H1 (cell line): ENCODE measurements around the gene SLC26A6. TPM values are rescaled to one million over a fixed set of nuclear protein-coding genes. Genes with fewer than 3 reads are reported as not detected.
A peak's percentile ranks its signal among the peaks of the same experiment; 100 is the strongest.

Experiments used
- CTCF ChIA-PET: fragments of 300-600 bp; sonication (Branson Sonifier 250); formaldehyde crosslinking; loops from one replicate; lab custom pipeline; 2021; ENCODE audit not compliant: partially characterized antibody; lab: Charles Lee
- POLR2A ChIA-PET: fragments of 300-600 bp; sonication (Branson Sonifier 250); formaldehyde crosslinking; loops from one replicate; lab custom pipeline; 2021; ENCODE audit warnings: inconsistent platforms; ENCODE audit not compliant: partially characterized antibody; lab: Charles Lee
- DNase-seq, 2 experiments: peaks; one replicate each; pipeline versions ENCODE4 v3.0.0 to v3.0.0-alpha.2; 2010 to 2022; ENCODE audit warnings: low spot score in 2 of 2, low read depth in 1 of 2, mixed read lengths in 1 of 2
- FAIRE-seq: peaks from 2 replicates; lab custom pipeline; 2011; peaks lifted over from hg19 to GRCh38; lab: Jason Lieb, UNC
- H2AFZ ChIP-seq: 2 replicates; pipeline ENCODE4 v1.8.1; 2012; ENCODE audit warnings: low read length, inconsistent platforms
- H2AK5ac ChIP-seq: 2 replicates; pipeline ENCODE4 v1.6.1; 2013; ENCODE audit warnings: low read depth, low read length
- H2BK120ac ChIP-seq: replicated peaks from 2 replicates; pipeline ENCODE3; 2013; ENCODE audit warnings: low read depth, low read length, inconsistent platforms
- H2BK12ac ChIP-seq: 2 replicates; pipeline ENCODE4 v1.6.1; 2013; ENCODE audit warnings: low read depth, low read length
- H2BK15ac ChIP-seq: 2 replicates; pipeline ENCODE4 v1.6.1; 2013; ENCODE audit warnings: low read length
- H2BK20ac ChIP-seq: 2 replicates; pipeline ENCODE4 v1.6.1; 2013; ENCODE audit warnings: low read length
- H2BK5ac ChIP-seq: 2 replicates; pipeline ENCODE4 v1.6.1; 2013; ENCODE audit warnings: low read depth, low read length
- H3K14ac ChIP-seq: 2 replicates; pipeline ENCODE4 v1.6.1; 2013; ENCODE audit warnings: inconsistent platforms; ENCODE audit not compliant: insufficient read length
- H3K18ac ChIP-seq: 2 replicates; pipeline ENCODE4 v1.6.1; 2013; ENCODE audit warnings: low read length; ENCODE audit errors: extremely low read depth
- H3K23ac ChIP-seq: 2 replicates; pipeline ENCODE4 v1.6.1; 2013; ENCODE audit warnings: inconsistent platforms; ENCODE audit not compliant: insufficient read length
- H3K23me2 ChIP-seq: 2 replicates; pipeline ENCODE4 v1.6.1; 2013; ENCODE audit warnings: low read depth, low read length
- H3K27ac ChIP-seq: 2 replicates; pipeline ENCODE4 v1.6.1; 2011; ENCODE audit warnings: low read depth, low read length, inconsistent platforms
- H3K27me3 ChIP-seq, 4 experiments: replicated peaks in 1 of 4; 1 replicate in 1 of 4; 2 replicates in 3 of 4; pipeline versions ENCODE4 v1.6.1 to v1.8.1; 2011 to 2013; ENCODE audit warnings: low read length in 3 of 4, mild to moderate bottlenecking in 3 of 4, inconsistent platforms in 2 of 4, mixed read lengths in 2 of 4, moderate library complexity in 1 of 4; ENCODE audit not compliant: control insufficient read depth in 3 of 4, insufficient read depth in 3 of 4; ENCODE audit errors: extremely low read depth in 1 of 4
- H3K36me3 ChIP-seq, 4 experiments: 2 replicates each; pipeline versions ENCODE4 v1.6.1 to v1.8.1; 2011 to 2013; ENCODE audit warnings: mild to moderate bottlenecking in 4 of 4, low read length in 3 of 4, moderate library complexity in 2 of 4, control low read depth in 1 of 4, inconsistent platforms in 1 of 4; ENCODE audit not compliant: insufficient read depth in 4 of 4, control insufficient read depth in 2 of 4
- H3K4ac ChIP-seq: replicated peaks from 2 replicates; pipeline ENCODE3; 2013; ENCODE audit warnings: low read length, low read depth, mixed read lengths, inconsistent platforms; ENCODE audit not compliant: insufficient read length
- H3K4me1 ChIP-seq, 4 experiments: replicated peaks in 1 of 4; 1 replicate in 1 of 4; 2 replicates in 3 of 4; pipeline versions ENCODE4 v1.6.1 to v1.8.1; 2011 to 2013; ENCODE audit warnings: low read length in 3 of 4, inconsistent platforms in 2 of 4, mixed read lengths in 1 of 4; ENCODE audit not compliant: insufficient read depth in 4 of 4, control insufficient read depth in 3 of 4
- H3K4me2 ChIP-seq, 2 experiments: 2 replicates each; pipeline versions ENCODE4 v1.6.1 to v1.8.1; 2011 to 2013; ENCODE audit warnings: low read depth in 2 of 2, low read length in 2 of 2, control low read depth in 1 of 2, inconsistent platforms in 1 of 2, mild to moderate bottlenecking in 1 of 2; ENCODE audit not compliant: insufficient read depth in 1 of 2
- H3K4me3 ChIP-seq, 4 experiments: fragments of 200-600, 300-600 bp in 1 of 4; sonication (generic), shearing (Covaris generic), sonication (Bioruptor Twin) in 1 of 4; 2 replicates each; pipeline versions ENCODE4 v1.5.1 to v1.8.1; 2011 to 2016; ENCODE audit warnings: low read length in 4 of 4, low read depth in 3 of 4, control low read depth in 2 of 4, inconsistent platforms in 2 of 4, mild to moderate bottlenecking in 2 of 4, mixed read lengths in 1 of 4, moderate library complexity in 1 of 4; ENCODE audit not compliant: insufficient read depth in 2 of 4; ENCODE audit errors: extremely low read depth in 1 of 4
- H3K56ac ChIP-seq: replicated peaks from 2 replicates; pipeline ENCODE3; 2013; ENCODE audit warnings: low read depth, mild to moderate bottlenecking, mixed read lengths, low read length, inconsistent platforms; ENCODE audit not compliant: insufficient read length
- H3K79me1 ChIP-seq: 2 replicates; pipeline ENCODE4 v1.6.1; 2013; ENCODE audit warnings: low read depth, low read length, control low read depth
- H3K79me2 ChIP-seq, 2 experiments: 2 replicates each; pipeline versions ENCODE4 v1.6.1 to v1.8.1; 2012 to 2013; ENCODE audit warnings: low read length in 2 of 2, mild to moderate bottlenecking in 2 of 2, inconsistent platforms in 1 of 2; ENCODE audit not compliant: insufficient read depth in 2 of 2, control insufficient read depth in 1 of 2
- H3K9ac ChIP-seq, 4 experiments: replicated peaks in 1 of 4; 1 replicate in 1 of 4; 2 replicates in 3 of 4; pipeline versions ENCODE4 v1.6.1 to v1.8.1; 2011 to 2013; ENCODE audit warnings: low read depth in 3 of 4, low read length in 3 of 4, control low read depth in 2 of 4, mild to moderate bottlenecking in 2 of 4, moderate library complexity in 2 of 4, inconsistent platforms in 1 of 4; ENCODE audit errors: extremely low read depth in 1 of 4
- H3K9me3 ChIP-seq, 2 experiments: 2 replicates each; pipeline versions ENCODE4 v1.6.1 to v1.8.1; 2012 to 2013; ENCODE audit warnings: mild to moderate bottlenecking in 2 of 2, moderate library complexity in 2 of 2, control low read depth in 1 of 2, inconsistent platforms in 1 of 2, low read depth in 1 of 2, low read length in 1 of 2, mixed read lengths in 1 of 2; ENCODE audit not compliant: insufficient read depth in 2 of 2
- H4K20me1 ChIP-seq, 2 experiments: replicated peaks in 1 of 2; 2 replicates each; pipeline versions ENCODE3 to v1.8.1; 2011 to 2013; ENCODE audit warnings: inconsistent platforms in 2 of 2, low read length in 2 of 2, mild to moderate bottlenecking in 1 of 2; ENCODE audit not compliant: insufficient read depth in 2 of 2, control insufficient read depth in 1 of 2
- H4K5ac ChIP-seq: 2 replicates; pipeline ENCODE4 v1.6.1; 2013; ENCODE audit warnings: low read length, low read depth, mixed read lengths, inconsistent platforms; ENCODE audit not compliant: insufficient read length
- H4K8ac ChIP-seq: 2 replicates; pipeline ENCODE4 v1.8.0; 2013; ENCODE audit warnings: mild to moderate bottlenecking, moderate library complexity, low read length, inconsistent platforms; ENCODE audit not compliant: insufficient read depth; ENCODE audit errors: extremely low read depth
- H4K91ac ChIP-seq: replicated peaks from 2 replicates; pipeline ENCODE3; 2013; ENCODE audit warnings: low read length, mixed read lengths, inconsistent platforms; ENCODE audit not compliant: insufficient read length
- CHD1 ChIP-seq: IDR thresholded peaks from 2 replicates; pipeline ENCODE4 v1.6.1; 2012; ENCODE audit warnings: low read depth, low read length, improper control_type of control experiment
- NRF1 ChIP-seq: IDR thresholded peaks from 2 replicates; pipeline ENCODE4 v1.6.1; 2011; ENCODE audit warnings: mild to moderate bottlenecking, low read depth, low read length, improper control_type of control experiment
- SP1 ChIP-seq: IDR thresholded peaks from 2 replicates; pipeline ENCODE4 v1.6.1; 2011; ENCODE audit warnings: low read depth, low read length
- SRF ChIP-seq: IDR thresholded peaks from 2 replicates; pipeline ENCODE4 v1.6.1; 2011; ENCODE audit warnings: mild to moderate bottlenecking, low read depth, low read length, moderate library complexity
- WGBS, 2 experiments: shearing (Covaris generic) in 1 of 2; methylation state at CpG; one replicate each; pipeline versions ENCODE4 v1.1.6 to v1.1.7; 2013 to 2015; ENCODE audit warnings: low lambda C conversion rate in 2 of 2, mixed read lengths in 2 of 2, inconsistent platforms in 1 of 2, low coverage in 1 of 2, missing lambda C conversion rate in 1 of 2; ENCODE audit not compliant: insufficient replicate concordance in 2 of 2, insufficient coverage in 1 of 2, insufficient read length in 1 of 2; ENCODE audit errors: extremely low coverage in 1 of 2, missing lambda C conversion rate in 1 of 2; 5-methylcytosine and 5-hydroxymethylcytosine counted together
- polyA plus RNA-seq, 7 experiments: library from polyadenylated mRNA; depleted of rRNA in 3 of 7; stranded (reverse) in 5 of 7; unstranded in 2 of 7; fragments of >200 nt in 5 of 7; fragments of 200-250 nt in 2 of 7; gene quantifications; 1 replicate in 5 of 7; 2 replicates in 1 of 7; 4 replicates in 1 of 7; pipeline versions ENCODE4 v1.2.1 to v1.2.3, GENCODE V29; 2011 to 2013; ENCODE audit warnings: missing spikeins in 2 of 7, mixed read lengths in 2 of 7
- total RNA-seq: library from RNA; stranded (reverse); fragmentation: NEBNext Ultra II Directional; extraction: Animal tissue kit (Norgen Biotek cat#: 25700); gene quantifications from 2 replicates; pipeline ENCODE4 v1.2.1, GENCODE V29; 2021

Gene SLC26A6
- total and polyA plus RNA-seq, 2 of the 8 experiments (the other 6 are each of a cell fraction or from before 2014, with no cell fraction given) = 50.4 to 58.0 TPM

- FAIRE-seq (no peak), DNase-seq (no peak)
- no peaks in the 10 kb centered on the region for H3K9me3 ChIP-seq
- 86% methylated on average over 5 of the region's 5 CpGs; no CpG with 5 or more reads in 1 of the 2 experiments for WGBS, 2 experiments
- H3K23ac ChIP-seq = no peak overlapping the region
- peak overlapping the region; percentile 3; the same call in 1 of the 2 replicates for H4K8ac ChIP-seq
- peaks cover 3 to 18% (median 15%) of the 10 kb centered on the region in 4 experiments; a peak in 6 of 7 replicates for H3K4me1 ChIP-seq
- no peak overlapping the region for H2BK120ac ChIP-seq
- peaks cover 0 to 27% of the 10 kb centered on the region in 2 experiments for H4K20me1 ChIP-seq
- POLR2A ChIA-PET = interaction anchor here (0.7 to 5.1 kb wide), 14 partner anchors 9 to 167 kb away, joined by 3 to 23 read pairs (median 6); partner anchors contain the start of genes CELSR3, PLXNB1, SLC26A6 and UCN2
- H4K5ac ChIP-seq = no peak overlapping the region
- H3K4ac ChIP-seq = no peak overlapping the region
- 0 out of 2 replicates have a peak overlapping the region, but pooled peaks have one; percentile 39 for H2BK12ac ChIP-seq
- H3K4me3 ChIP-seq = no peak overlapping the region
- no peaks in the 10 kb centered on the region for H3K79me2 ChIP-seq
- no peak overlapping the region for H3K27ac ChIP-seq
- no peak overlapping the region for H3K14ac ChIP-seq
- TF ChIP-seq NRF1 = no peak
- no peak for TF ChIP-seq CHD1
- TF ChIP-seq SRF = no peak
- TF ChIP-seq SP1 = no peak
- CTCF ChIA-PET = interaction anchor here (0.6 to 1.3 kb wide), 4 partner anchors 11 to 68 kb away, joined by 3 to 6 read pairs (median 4); partner anchors contain the start of gene SLC26A6
- H3K9ac ChIP-seq = no peak overlapping the region
- no peak overlapping the region for H3K56ac ChIP-seq
- no peaks in the 10 kb centered on the region for H3K79me1 ChIP-seq
- H2BK20ac ChIP-seq = no peak overlapping the region
- H3K27me3 ChIP-seq = peaks cover 0 to 6% (median 0%) of the 10 kb centered on the region in 4 experiments; a peak in 4 of 7 replicates
- no peak overlapping the region for H2AFZ ChIP-seq
- H2AK5ac ChIP-seq = 0 out of 2 replicates have a peak overlapping the region, but pooled peaks have one; percentile 53
- H3K4me2 ChIP-seq = peak overlapping the region in 1 of 2 experiments; percentile 36; a peak in 2 of 4 replicates
- H3K36me3 ChIP-seq = peaks cover 24 to 29% (median 26%) of the 10 kb centered on the region in 4 experiments
- no peak overlapping the region; the same call in 1 of the 2 replicates for H2BK15ac ChIP-seq
- no peak overlapping the region for H4K91ac ChIP-seq
- no peak overlapping the region; the same call in 1 of the 2 replicates for H3K18ac ChIP-seq
- peak overlapping the region; percentile 75; the same call in 1 of the 2 replicates for H2BK5ac ChIP-seq
- peaks cover 1% of the 10 kb centered on the region; the same call in 1 of the 2 replicates for H3K23me2 ChIP-seq
These were observed 39.1 kb downstream of the SLC26A6 start for GRCh38 chr3:48596157-48596556.
